IPS-15b (cell line): ENCODE data around the gene NOBOX.

ENCODE experiments used
- H3K27me3 ChIP-seq: one replicate; pipeline ENCODE4 v1.6.1; 2013; ENCODE audit warnings: low read length; ENCODE audit not compliant: control insufficient read depth, insufficient read depth
- H3K36me3 ChIP-seq: one replicate; pipeline ENCODE4 v1.6.1; 2013; ENCODE audit warnings: low read length; ENCODE audit not compliant: control insufficient read depth, insufficient read depth
- H3K4me1 ChIP-seq: one replicate; pipeline ENCODE4 v1.6.1; 2013; ENCODE audit warnings: mild to moderate bottlenecking, low read length; ENCODE audit not compliant: control insufficient read depth, insufficient read depth
- H3K4me3 ChIP-seq: one replicate; pipeline ENCODE4 v1.5.1; 2013; ENCODE audit warnings: low read depth, low read length
- H3K9ac ChIP-seq: one replicate; pipeline ENCODE4 v1.6.1; 2013; ENCODE audit warnings: low read depth, mild to moderate bottlenecking, low read length
- H3K9me3 ChIP-seq: one replicate; pipeline ENCODE4 v1.6.1; 2013; ENCODE audit warnings: mild to moderate bottlenecking, low read length; ENCODE audit not compliant: control insufficient read depth, insufficient read depth

The NOBOX gene

GRCh38 chr7:144414815-144415214, 11.3 kb upstream of the NOBOX start:
- Histone ChIP-seq H3K9me3 (no peaks in the 10 kb centered on the region), H3K4me3 (no peak overlapping the region), H3K36me3 (no peaks in the 10 kb centered on the region), H3K4me1 (no peaks in the 10 kb centered on the region), H3K9ac (no peak overlapping the region), H3K27me3 (no peaks in the 10 kb centered on the region)

- Histone ChIP-seq H3K4me1 (no peaks in the 10 kb centered on the region), H3K27me3 (no peaks in the 10 kb centered on the region), H3K36me3 (no peaks in the 10 kb centered on the region), H3K9me3 (no peaks in the 10 kb centered on the region), H3K9ac (no peak overlapping the region), H3K4me3 (no peak overlapping the region)
Measured at GRCh38 chr7:144410441-144410840, 6.9 kb upstream of the NOBOX start.

- Histone ChIP-seq H3K4me1 (no peaks in the 10 kb centered on the region), H3K36me3 (no peaks in the 10 kb centered on the region), H3K27me3 (no peaks in the 10 kb centered on the region), H3K9me3 (no peaks in the 10 kb centered on the region), H3K9ac (no peak overlapping the region), H3K4me3 (no peak overlapping the region)
Measured at GRCh38 chr7:144408121-144408520, 4.6 kb upstream of the NOBOX start.

GRCh38 chr7:144407266-144407931, 3.9 kb upstream of the NOBOX start:
- no peaks in the 10 kb centered on the region for H3K36me3 ChIP-seq

GRCh38 chr7:144404946-144405345, 1.5 kb upstream of the NOBOX start:
- Histone ChIP-seq H3K27me3 (no peaks in the 10 kb centered on the region), H3K4me3 (no peak overlapping the region), H3K9ac (no peak overlapping the region), H3K36me3 (no peaks in the 10 kb centered on the region), H3K4me1 (no peaks in the 10 kb centered on the region), H3K9me3 (no peaks in the 10 kb centered on the region)

More at GRCh38 chr7:144407266-144407931, 3.9 kb upstream of the NOBOX start:
- Histone ChIP-seq H3K4me1 (no peaks in the 10 kb centered on the region), H3K9me3 (no peaks in the 10 kb centered on the region), H3K9ac (peak overlapping the region; percentile 26), H3K4me3 (no peak overlapping the region), H3K27me3 (no peaks in the 10 kb centered on the region)

- H3K4me3 ChIP-seq: no peak overlapping the region
- no peaks in the 10 kb centered on the region for H3K4me1 ChIP-seq
- no peaks in the 10 kb centered on the region for H3K27me3 ChIP-seq
- H3K9me3 ChIP-seq: no peaks in the 10 kb centered on the region
- no peaks in the 10 kb centered on the region for H3K36me3 ChIP-seq
- H3K9ac ChIP-seq: no peak overlapping the region
Measured at GRCh38 chr7:144403102-144403501, 391 bp downstream of the NOBOX start.

- H3K9me3 ChIP-seq: no peaks in the 10 kb centered on the region
- no peak overlapping the region for H3K9ac ChIP-seq
- no peaks in the 10 kb centered on the region for H3K4me1 ChIP-seq
- no peaks in the 10 kb centered on the region for H3K27me3 ChIP-seq
- H3K4me3 ChIP-seq: no peak overlapping the region
- no peaks in the 10 kb centered on the region for H3K36me3 ChIP-seq
Measured at GRCh38 chr7:144401490-144401889, 2.0 kb downstream of the NOBOX start.

- Histone ChIP-seq H3K4me3 (no peak overlapping the region), H3K4me1 (no peaks in the 10 kb centered on the region), H3K9me3 (no peaks in the 10 kb centered on the region), H3K9ac (no peak overlapping the region), H3K27me3 (no peaks in the 10 kb centered on the region), H3K36me3 (no peaks in the 10 kb centered on the region)
Measured at GRCh38 chr7:144399946-144400345, 3.5 kb downstream of the NOBOX start.

- Histone ChIP-seq H3K4me3 (no peak overlapping the region), H3K27me3 (no peaks in the 10 kb centered on the region), H3K9ac (no peak overlapping the region), H3K4me1 (no peaks in the 10 kb centered on the region), H3K36me3 (no peaks in the 10 kb centered on the region), H3K9me3 (no peaks in the 10 kb centered on the region)
Measured at GRCh38 chr7:144398911-144399310, 4.6 kb downstream of the NOBOX start.

- Histone ChIP-seq H3K36me3 (no peaks in the 10 kb centered on the region), H3K9ac (no peak overlapping the region), H3K27me3 (no peaks in the 10 kb centered on the region), H3K4me3 (no peak overlapping the region), H3K4me1 (no peaks in the 10 kb centered on the region), H3K9me3 (no peaks in the 10 kb centered on the region)
Measured at GRCh38 chr7:144398291-144398690, 5.2 kb downstream of the NOBOX start.

GRCh38 chr7:144397086-144397485, 6.4 kb downstream of the NOBOX start:
- H3K27me3 ChIP-seq: no peaks in the 10 kb centered on the region
- H3K9ac ChIP-seq: no peak overlapping the region
- no peak overlapping the region for H3K4me3 ChIP-seq
- H3K9me3 ChIP-seq: no peaks in the 10 kb centered on the region
- H3K4me1 ChIP-seq: no peaks in the 10 kb centered on the region
- H3K36me3 ChIP-seq: no peaks in the 10 kb centered on the region

- no peaks in the 10 kb centered on the region for H3K9me3 ChIP-seq
- H3K36me3 ChIP-seq: no peaks in the 10 kb centered on the region
- H3K4me1 ChIP-seq: no peaks in the 10 kb centered on the region
- H3K4me3 ChIP-seq: no peak overlapping the region
- no peaks in the 10 kb centered on the region for H3K27me3 ChIP-seq
- H3K9ac ChIP-seq: peak overlapping the region; percentile 41
Measured at GRCh38 chr7:144391823-144392255, 11.7 kb downstream of the NOBOX start.
